ENCODE data around the gene TMEM167A. TPM values are rescaled to one million over a fixed set of nuclear protein-coding genes. Genes with fewer than 3 reads are reported as not detected.

TMEM167A gene
- total RNA-seq, 2 donors from 2014 or later: 89.4 to 114 TPM

GRCh38 chr5:83011985-83012384 is 65.2 kb downstream of the TMEM167A start:
- Histone ChIP-seq H3K27me3 (no peaks in the 10 kb centered on the region), H3K4me1 (no peaks in the 10 kb centered on the region), H3K4me3 (no peak overlapping the region), H3K9me3 (no peaks in the 10 kb centered on the region), H3K27ac (no peak overlapping the region), H3K36me3 (no peaks in the 10 kb centered on the region), H3K9ac (ENCODE audit: low read depth in 2 of 2, low read length in 2 of 2) (no peak overlapping the region)
- TF ChIP-seq CTCF (IDR thresholded peaks at IDR 0.05): no peak
- DNase-seq: no peak
- intact Hi-C loops (cut with DNase I): no loop called here

GRCh38 chr5:83009408-83009807 is 67.8 kb downstream of the TMEM167A start:
- no peaks in the 10 kb centered on the region for H3K27me3 ChIP-seq
- intact Hi-C loops (cut with DNase I): no loop called here
- no peaks in the 10 kb centered on the region for H3K36me3 ChIP-seq
- no peaks in the 10 kb centered on the region for H3K9me3 ChIP-seq
- no peak for DNase-seq
- TF ChIP-seq CTCF (IDR thresholded peaks at IDR 0.05): no peak
- no peaks in the 10 kb centered on the region for H3K4me1 ChIP-seq
- H3K27ac ChIP-seq: no peak overlapping the region
- no peak overlapping the region for H3K4me3 ChIP-seq
- H3K9ac ChIP-seq (ENCODE audit: low read depth in 2 of 2, low read length in 2 of 2): no peak overlapping the region

GRCh38 chr5:83007755-83008154 is 69.4 kb downstream of the TMEM167A start:
- H3K4me3 ChIP-seq: no peak overlapping the region
- H3K4me1 ChIP-seq: no peaks in the 10 kb centered on the region
- no peaks in the 10 kb centered on the region for H3K9me3 ChIP-seq
- no peak for DNase-seq
- no peak overlapping the region for H3K27ac ChIP-seq
- H3K9ac ChIP-seq (ENCODE audit: low read depth in 2 of 2, low read length in 2 of 2): no peak overlapping the region
- H3K36me3 ChIP-seq: no peaks in the 10 kb centered on the region
- no peaks in the 10 kb centered on the region for H3K27me3 ChIP-seq
- intact Hi-C loops (cut with DNase I): no loop called here
- no peak for TF ChIP-seq CTCF (IDR thresholded peaks at IDR 0.05)

- no peaks in the 10 kb centered on the region for H3K27me3 ChIP-seq
- no peaks in the 10 kb centered on the region for H3K9me3 ChIP-seq
- no peak for DNase-seq
- intact Hi-C loops (cut with DNase I): no loop called here
- H3K9ac ChIP-seq (ENCODE audit: low read depth in 2 of 2, low read length in 2 of 2): no peak overlapping the region
- H3K27ac ChIP-seq: no peak overlapping the region
- H3K4me3 ChIP-seq: no peak overlapping the region
- H3K36me3 ChIP-seq: no peaks in the 10 kb centered on the region
- H3K4me1 ChIP-seq: no peaks in the 10 kb centered on the region
- no peak for TF ChIP-seq CTCF (IDR thresholded peaks at IDR 0.05)
Observed at GRCh38 chr5:83006683-83007283, 70.4 kb downstream of the TMEM167A start.

- no peaks in the 10 kb centered on the region for H3K27me3 ChIP-seq
- intact Hi-C loops (cut with DNase I): no loop called here
- TF ChIP-seq CTCF (IDR thresholded peaks at IDR 0.05): no peak
- DNase-seq: no peak
- H3K4me3 ChIP-seq: no peak overlapping the region
- H3K9ac ChIP-seq (ENCODE audit: low read depth in 2 of 2, low read length in 2 of 2): no peak overlapping the region
- no peaks in the 10 kb centered on the region for H3K4me1 ChIP-seq
- H3K9me3 ChIP-seq: no peaks in the 10 kb centered on the region
- no peaks in the 10 kb centered on the region for H3K36me3 ChIP-seq
- no peak overlapping the region for H3K27ac ChIP-seq
Observed at GRCh38 chr5:83003791-83004190, 73.4 kb downstream of the TMEM167A start.

Other genes with a start within 250 kb of the TMEM167A start
- gene XRCC4, start 153 bp upstream of the TMEM167A start, total RNA-seq: 1 to 10 TPM; 5.7 to 8.7 TPM